Measurements from ENCODE around the gene MYRF.

- TF ChIP-seq ATF2 (CRISPR knock-in tag; IDR thresholded peaks at IDR 0.05) (no peak), POLR2A (conservative IDR thresholded peaks at IDR 0.05) (no peak), REST (IDR thresholded peaks at IDR 0.05; ENCODE audit: borderline replicate concordance) (no peak), REST (CRISPR knock-in tag; IDR thresholded peaks at IDR 0.05; ENCODE audit: low read depth) (no peak), UBTF (IDR thresholded peaks at IDR 0.05; ENCODE audit: borderline replicate concordance in 1 of 2, low read depth in 2 of 2, low read length in 2 of 2) (no peak), SNAPC5 (CRISPR knock-in tag; IDR thresholded peaks at IDR 0.05) (no peak), CEBPB (tag; IDR thresholded peaks at IDR 0.05) (no peak)
These were observed 17.7 kb downstream of the MYRF start for GRCh38 chr11:61769946-61770683.

Measured in K562 (cell line).